GM23338 (cell line): ENCODE measurements around the gene DPP9. TPM values are rescaled to one million over a fixed set of nuclear protein-coding genes. Genes with fewer than 3 reads are reported as not detected.

Experiments used
- ATAC-seq: fragments of 200-7000 bp; cut with Tn5 transposase; 3 replicates; pipeline ENCODE4 v1.9.1; 2020
- DNase-seq: peaks from one replicate; pipeline ENCODE4 v3.0.0-alpha.2; 2015; ENCODE audit warnings: low spot score
- H2AFZ ChIP-seq: fragments of 200-600 bp; sonication (generic); 2 replicates; pipeline ENCODE4 v1.8.0; 2016; ENCODE audit warnings: antibody characterized with exemption, mild to moderate bottlenecking, moderate library complexity
- H3F3A ChIP-seq: fragments of 200-600 bp; sonication (generic); replicated peaks from 2 replicates; pipeline ENCODE4 v1.8.0; 2017; ENCODE audit warnings: antibody characterized with exemption, mixed run types, low read depth
- H3K27ac ChIP-seq: fragments of 200-600 bp; sonication (generic); 2 replicates; pipeline ENCODE4 v1.6.1; 2016; ENCODE audit warnings: low read depth
- H3K27me3 ChIP-seq: fragments of 200-600 bp; sonication (generic); 2 replicates; pipeline ENCODE4 v1.8.0; 2016; ENCODE audit warnings: mild to moderate bottlenecking, mixed run types, moderate library complexity; ENCODE audit not compliant: insufficient read depth
- H3K36me3 ChIP-seq: fragments of 200-600 bp; sonication (generic); 2 replicates; pipeline ENCODE4 v1.8.0; 2016; ENCODE audit warnings: mild to moderate bottlenecking; ENCODE audit not compliant: insufficient read depth
- H3K4me1 ChIP-seq: fragments of 200-600 bp; sonication (generic); 2 replicates; pipeline ENCODE4 v1.8.0; 2016; ENCODE audit warnings: mild to moderate bottlenecking, moderate library complexity; ENCODE audit not compliant: insufficient read depth
- H3K4me2 ChIP-seq: fragments of 200-600 bp; sonication (generic); 2 replicates; pipeline ENCODE4 v1.7.1; 2017; ENCODE audit warnings: mixed run types
- H3K4me3 ChIP-seq: fragments of 200-600 bp; sonication (generic); 2 replicates; pipeline ENCODE4 v1.6.1; 2016; ENCODE audit warnings: mixed run types
- H3K79me2 ChIP-seq: fragments of 200-600 bp; sonication (generic); replicated peaks from 2 replicates; pipeline ENCODE4 v1.8.0; 2017; ENCODE audit warnings: mild to moderate bottlenecking; ENCODE audit not compliant: insufficient read depth
- H3K9me2 ChIP-seq: fragments of 200-600 bp; sonication (generic); 2 replicates; pipeline ENCODE4 v1.8.0; 2017; ENCODE audit not compliant: insufficient read depth
- H4K20me1 ChIP-seq: fragments of 200-600 bp; sonication (generic); replicated peaks from 2 replicates; pipeline ENCODE4 v1.8.0; 2017; ENCODE audit warnings: mild to moderate bottlenecking; ENCODE audit not compliant: insufficient read depth
- H3K27ac Mint-ChIP-seq: 2 replicates; pipeline ENCODE4 v1.8.0; 2020; ENCODE audit warnings: inconsistent platforms, mild to moderate bottlenecking, moderate library complexity, mixed read lengths
- H3K27me3 Mint-ChIP-seq: 3 replicates; pipeline ENCODE4 v1.8.0; 2022; ENCODE audit warnings: low read depth, mild to moderate bottlenecking, moderate library complexity, mixed read lengths, inconsistent platforms; ENCODE audit not compliant: insufficient read depth, poor library complexity
- H3K36me3 Mint-ChIP-seq: 3 replicates; pipeline ENCODE4 v1.8.0; 2021; ENCODE audit warnings: low read depth, mild to moderate bottlenecking, inconsistent platforms, moderate library complexity, mixed read lengths
- H3K4me1 Mint-ChIP-seq: 3 replicates; pipeline ENCODE4 v1.8.0; 2020; ENCODE audit warnings: mild to moderate bottlenecking, inconsistent platforms, mixed read lengths
- H3K4me3 Mint-ChIP-seq: 3 replicates; pipeline ENCODE4 v1.8.0; 2021; ENCODE audit warnings: moderate library complexity, mild to moderate bottlenecking, inconsistent platforms, mixed read lengths
- H3K9me3 Mint-ChIP-seq: 3 replicates; pipeline ENCODE4 v1.8.0; 2020; ENCODE audit warnings: moderate library complexity, mild to moderate bottlenecking, inconsistent platforms, mixed read lengths
- EZH2phosphoT487 ChIP-seq: fragments of 200-600 bp; sonication (generic); IDR thresholded peaks from one replicate; pipeline ENCODE4 v1.8.1; 2018; ENCODE audit warnings: antibody characterized with exemption; ENCODE audit not compliant: unreplicated experiment
- JUNB ChIP-seq: IDR thresholded peaks from one replicate; pipeline ENCODE4 v1.6.1; 2016; ENCODE audit warnings: antibody characterized with exemption; ENCODE audit not compliant: unreplicated experiment
- ZNF331 ChIP-seq: fragments of 250-450 bp; sonication (Bioruptor Pico); IDR thresholded peaks from 2 replicates; pipeline ENCODE4 v1.5.0; 2020; ENCODE audit warnings: low read depth, mild to moderate bottlenecking, moderate library complexity
- ZNF462 ChIP-seq: fragments of 250-450 bp; sonication (Bioruptor Pico); IDR thresholded peaks from 2 replicates; pipeline ENCODE4 v1.5.0; 2020; ENCODE audit warnings: mild to moderate bottlenecking, moderate library complexity
- polyA plus RNA-seq: library from polyadenylated mRNA; unstranded; fragments of >200 nt; fragmentation: Nextera tagmentation; extraction: Ambion mirVana; gene quantifications from 2 replicates; pipeline ENCODE4 v1.2.1, GENCODE V29; 2016
- total RNA-seq: library from RNA; depleted of rRNA; stranded (reverse); fragments of >200 nt; shearing (Covaris generic); gene quantifications from 2 replicates; pipeline ENCODE4 v1.2.3, GENCODE V29; 2014
- TF ChIP-seq, protein P1 (sequence below): IDR thresholded peaks from one replicate; pipeline ENCODE4 v1.6.1; 2018; ENCODE audit warnings: antibody characterized with exemption; ENCODE audit not compliant: unreplicated experiment

DPP9 gene
- total and polyA plus RNA-seq, 2 experiments from 2014 or later, result 19.5 to 49.2 TPM

GRCh38 chr19:4714016-4714415, 9.6 kb downstream of the DPP9 start (continued):
- no peak for TF ChIP-seq ZNF462 (CRISPR knock-in tag)
- TF ChIP-seq EZH2phosphoT487, result no peak
- no peak for TF ChIP-seq ZNF331 (CRISPR knock-in tag)
- TF ChIP-seq JUNB, result no peak

GRCh38 chr19:4713384-4713951, 10.2 kb downstream of the DPP9 start:
- Histone ChIP-seq H3K79me2 (no peaks in the 10 kb centered on the region), H3F3A (no peaks in the 10 kb centered on the region), H3K4me1 (no peaks in the 10 kb centered on the region), H3K4me3 (no peak overlapping the region), H3K4me2 (no peak overlapping the region), H2AFZ (no peak overlapping the region), H3K9me2 (no peaks in the 10 kb centered on the region), H4K20me1 (no peaks in the 10 kb centered on the region; the same call in 1 of the 2 replicates), H3K36me3 (no peaks in the 10 kb centered on the region; the same call in 1 of the 2 replicates), H3K27ac (no peak overlapping the region), H3K27me3 (no peaks in the 10 kb centered on the region)
- peaks cover 57% of the 10 kb centered on the region for H3K36me3 Mint-ChIP-seq
- H3K27ac Mint-ChIP-seq, result no peak overlapping the region
- ATAC-seq (no peak), DNase-seq (no peak)
- H3K27me3 Mint-ChIP-seq, result peaks cover 10% of the 10 kb centered on the region
- no peaks in the 10 kb centered on the region for H3K9me3 Mint-ChIP-seq
- no peaks in the 10 kb centered on the region; the same call in 2 of the 3 replicates for H3K4me1 Mint-ChIP-seq
- no peak overlapping the region for H3K4me3 Mint-ChIP-seq
- TF ChIP-seq, protein P1, sequence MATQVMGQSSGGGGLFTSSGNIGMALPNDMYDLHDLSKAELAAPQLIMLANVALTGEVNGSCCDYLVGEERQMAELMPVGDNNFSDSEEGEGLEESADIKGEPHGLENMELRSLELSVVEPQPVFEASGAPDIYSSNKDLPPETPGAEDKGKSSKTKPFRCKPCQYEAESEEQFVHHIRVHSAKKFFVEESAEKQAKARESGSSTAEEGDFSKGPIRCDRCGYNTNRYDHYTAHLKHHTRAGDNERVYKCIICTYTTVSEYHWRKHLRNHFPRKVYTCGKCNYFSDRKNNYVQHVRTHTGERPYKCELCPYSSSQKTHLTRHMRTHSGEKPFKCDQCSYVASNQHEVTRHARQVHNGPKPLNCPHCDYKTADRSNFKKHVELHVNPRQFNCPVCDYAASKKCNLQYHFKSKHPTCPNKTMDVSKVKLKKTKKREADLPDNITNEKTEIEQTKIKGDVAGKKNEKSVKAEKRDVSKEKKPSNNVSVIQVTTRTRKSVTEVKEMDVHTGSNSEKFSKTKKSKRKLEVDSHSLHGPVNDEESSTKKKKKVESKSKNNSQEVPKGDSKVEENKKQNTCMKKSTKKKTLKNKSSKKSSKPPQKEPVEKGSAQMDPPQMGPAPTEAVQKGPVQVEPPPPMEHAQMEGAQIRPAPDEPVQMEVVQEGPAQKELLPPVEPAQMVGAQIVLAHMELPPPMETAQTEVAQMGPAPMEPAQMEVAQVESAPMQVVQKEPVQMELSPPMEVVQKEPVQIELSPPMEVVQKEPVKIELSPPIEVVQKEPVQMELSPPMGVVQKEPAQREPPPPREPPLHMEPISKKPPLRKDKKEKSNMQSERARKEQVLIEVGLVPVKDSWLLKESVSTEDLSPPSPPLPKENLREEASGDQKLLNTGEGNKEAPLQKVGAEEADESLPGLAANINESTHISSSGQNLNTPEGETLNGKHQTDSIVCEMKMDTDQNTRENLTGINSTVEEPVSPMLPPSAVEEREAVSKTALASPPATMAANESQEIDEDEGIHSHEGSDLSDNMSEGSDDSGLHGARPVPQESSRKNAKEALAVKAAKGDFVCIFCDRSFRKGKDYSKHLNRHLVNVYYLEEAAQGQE, result no peak
- TF ChIP-seq ZNF462 (CRISPR knock-in tag) (no peak), JUNB (no peak)
